OCI-LY7 (cell line): Measurements from ENCODE around the gene GALNT14. TPM values are rescaled to one million over a fixed set of nuclear protein-coding genes. Genes with fewer than 3 reads are reported as not detected.

Experiments
- BruUV-seq: library from RNA; stranded (reverse); fragments of 400-500 nt; replicated peaks from 2 replicates; lab custom pipeline; 2021; lab: Mats Ljungman, UMichigan
- CTCF ChIA-PET: fragments of 300-600 bp; sonication (Branson Sonifier 250); formaldehyde crosslinking; loops from one replicate; lab custom pipeline; 2022; ENCODE audit warnings: antibody characterized with exemption; ENCODE audit not compliant: unreplicated experiment; lab: Charles Lee
- POLR2A ChIA-PET: fragments of 300-600 bp; sonication (Branson Sonifier 250); formaldehyde crosslinking; loops from one replicate; lab custom pipeline; 2022; ENCODE audit warnings: antibody characterized with exemption; lab: Charles Lee
- DNase-seq: peaks from one replicate; pipeline ENCODE4 v3.0.0-alpha.2; 2015; ENCODE audit warnings: low spot score
- H2AFZ ChIP-seq: fragments of 200-600 bp; sonication (generic), shearing (Covaris generic); 2 replicates; pipeline ENCODE4 v1.6.1; 2014; ENCODE audit warnings: mild to moderate bottlenecking, antibody characterized with exemption, low read length, moderate library complexity
- H3K27ac ChIP-seq: fragments of 200-600 bp; sonication (generic); 2 replicates; pipeline ENCODE4 v1.5.1; 2014; ENCODE audit warnings: mixed run types, low read depth, mild to moderate bottlenecking, moderate library complexity, low read length, inconsistent platforms; ENCODE audit not compliant: poor library complexity, severe bottlenecking
- H3K36me3 ChIP-seq: fragments of 200-600 bp; sonication (generic); 2 replicates; pipeline ENCODE4 v1.6.1; 2014; ENCODE audit warnings: mild to moderate bottlenecking, antibody characterized with exemption, low read length, moderate library complexity, mixed read lengths; ENCODE audit not compliant: insufficient read depth
- H3K4me1 ChIP-seq: fragments of 200-600 bp; sonication (generic); 2 replicates; pipeline ENCODE4 v1.5.1; 2014; ENCODE audit warnings: mild to moderate bottlenecking, low read length; ENCODE audit not compliant: insufficient read depth, poor library complexity, severe bottlenecking
- H3K4me2 ChIP-seq: fragments of 200-600 bp; sonication (generic); 2 replicates; pipeline ENCODE4 v1.6.1; 2014; ENCODE audit warnings: mild to moderate bottlenecking, low read length
- H3K4me3 ChIP-seq: fragments of 200-600 bp; sonication (generic); 2 replicates; pipeline ENCODE4 v1.5.1; 2014; ENCODE audit warnings: mild to moderate bottlenecking, low read depth, low read length; ENCODE audit not compliant: poor library complexity, severe bottlenecking
- H3K79me2 ChIP-seq: fragments of 200-600 bp; sonication (generic); 2 replicates; pipeline ENCODE4 v1.6.1; 2016; ENCODE audit warnings: low read depth, mild to moderate bottlenecking, low read length, moderate library complexity, mixed read lengths; ENCODE audit not compliant: insufficient read depth
- H3K9me2 ChIP-seq: fragments of 200-600 bp; sonication (generic); 2 replicates; pipeline ENCODE4 v1.6.1; 2016; ENCODE audit warnings: mild to moderate bottlenecking, low read length, mixed read lengths; ENCODE audit not compliant: insufficient read depth
- H3K9me3 ChIP-seq: fragments of 200-600 bp; sonication (generic); 2 replicates; pipeline ENCODE4 v1.6.1; 2014; ENCODE audit warnings: mild to moderate bottlenecking, mixed run types, low read length, mixed read lengths
- H4K20me1 ChIP-seq: fragments of 200-600 bp; sonication (generic); 2 replicates; pipeline ENCODE4 v1.6.1; 2014; ENCODE audit warnings: mild to moderate bottlenecking, antibody characterized with exemption, low read length, moderate library complexity, mixed read lengths; ENCODE audit not compliant: insufficient read depth
- EZH2phosphoT487 ChIP-seq: fragments of 200-600 bp; sonication (generic); IDR thresholded peaks from 2 replicates; pipeline ENCODE4 v1.6.1; 2018; ENCODE audit warnings: low read depth, borderline replicate concordance, mild to moderate bottlenecking, mixed run types, antibody characterized with exemption, low read length, moderate library complexity, mixed read lengths
- intact Hi-C: fragments of 100-400 bp; cut with micrococcal nuclease; formaldehyde crosslinking; loops from one replicate; pipeline ENCODE4 v1.10.0; 2022; ENCODE audit not compliant: unreplicated experiment
- total RNA-seq, 2 experiments: library from RNA; depleted of rRNA in 1 of 2; stranded (reverse); fragments of >200 nt in 1 of 2; shearing (Covaris generic) in 1 of 2; gene quantifications; 2 replicates each; pipeline ENCODE4 v1.2.3, GENCODE V29; 2014 to 2022
- TF ChIP-seq, protein P1 (sequence below): fragments of 200-600 bp; sonication (generic); conservative IDR thresholded peaks from 2 replicates; pipeline ENCODE4 v1.5.1; 2014; ENCODE audit warnings: mild to moderate bottlenecking, antibody characterized with exemption, low read length, moderate library complexity, mixed read lengths

Gene GALNT14
- total RNA-seq, 2 experiments from 2014 or later = 14.8 to 25.6 TPM

DNA sequence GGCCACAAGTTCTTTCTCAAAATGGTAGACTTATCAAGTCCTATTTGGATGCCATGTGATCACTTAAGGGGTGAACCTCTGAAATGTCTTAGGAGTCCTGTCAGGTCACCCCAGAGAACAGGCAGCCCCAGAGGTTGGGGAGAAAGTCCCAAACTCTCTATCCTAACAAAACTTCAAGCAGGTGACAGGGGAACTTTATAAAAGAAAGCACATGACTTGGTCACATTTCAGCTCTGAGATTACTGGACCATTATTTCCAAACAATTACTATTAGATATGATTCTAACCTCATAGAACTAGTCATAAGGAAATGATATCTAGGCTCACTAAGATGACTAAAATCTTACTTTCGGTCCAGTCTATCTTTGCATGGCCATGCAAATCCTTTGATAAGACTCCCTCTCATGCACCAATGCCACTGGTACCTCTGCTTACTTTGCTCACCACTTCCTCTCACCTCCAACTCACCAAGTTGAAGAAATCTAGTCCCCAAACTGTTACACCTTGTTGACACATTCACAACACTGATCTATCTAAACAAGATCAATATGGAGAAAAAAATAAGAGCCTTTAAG, 107.0 kb downstream of the GALNT14 start:
- Histone ChIP-seq H3K79me2 (no peaks in the 10 kb centered on the region), H3K9me2 (no peaks in the 10 kb centered on the region), H3K36me3 (no peaks in the 10 kb centered on the region), H3K4me2 (no peak overlapping the region), H4K20me1 (no peaks in the 10 kb centered on the region), H3K27ac (no peak overlapping the region), H3K9me3 (peaks cover 4% of the 10 kb centered on the region), H3K4me3 (no peak overlapping the region), H2AFZ (no peak overlapping the region), H3K4me1 (no peaks in the 10 kb centered on the region)
- ChIA-PET POLR2A (no interaction called here), CTCF (no interaction called here)
- DNase-seq = no peak
- intact Hi-C loops = no loop called here
- TF ChIP-seq EZH2phosphoT487 = no peak
- TF ChIP-seq, protein P1, sequence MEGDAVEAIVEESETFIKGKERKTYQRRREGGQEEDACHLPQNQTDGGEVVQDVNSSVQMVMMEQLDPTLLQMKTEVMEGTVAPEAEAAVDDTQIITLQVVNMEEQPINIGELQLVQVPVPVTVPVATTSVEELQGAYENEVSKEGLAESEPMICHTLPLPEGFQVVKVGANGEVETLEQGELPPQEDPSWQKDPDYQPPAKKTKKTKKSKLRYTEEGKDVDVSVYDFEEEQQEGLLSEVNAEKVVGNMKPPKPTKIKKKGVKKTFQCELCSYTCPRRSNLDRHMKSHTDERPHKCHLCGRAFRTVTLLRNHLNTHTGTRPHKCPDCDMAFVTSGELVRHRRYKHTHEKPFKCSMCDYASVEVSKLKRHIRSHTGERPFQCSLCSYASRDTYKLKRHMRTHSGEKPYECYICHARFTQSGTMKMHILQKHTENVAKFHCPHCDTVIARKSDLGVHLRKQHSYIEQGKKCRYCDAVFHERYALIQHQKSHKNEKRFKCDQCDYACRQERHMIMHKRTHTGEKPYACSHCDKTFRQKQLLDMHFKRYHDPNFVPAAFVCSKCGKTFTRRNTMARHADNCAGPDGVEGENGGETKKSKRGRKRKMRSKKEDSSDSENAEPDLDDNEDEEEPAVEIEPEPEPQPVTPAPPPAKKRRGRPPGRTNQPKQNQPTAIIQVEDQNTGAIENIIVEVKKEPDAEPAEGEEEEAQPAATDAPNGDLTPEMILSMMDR = no peak
- no TSS peak for BruUV-seq

DNA sequence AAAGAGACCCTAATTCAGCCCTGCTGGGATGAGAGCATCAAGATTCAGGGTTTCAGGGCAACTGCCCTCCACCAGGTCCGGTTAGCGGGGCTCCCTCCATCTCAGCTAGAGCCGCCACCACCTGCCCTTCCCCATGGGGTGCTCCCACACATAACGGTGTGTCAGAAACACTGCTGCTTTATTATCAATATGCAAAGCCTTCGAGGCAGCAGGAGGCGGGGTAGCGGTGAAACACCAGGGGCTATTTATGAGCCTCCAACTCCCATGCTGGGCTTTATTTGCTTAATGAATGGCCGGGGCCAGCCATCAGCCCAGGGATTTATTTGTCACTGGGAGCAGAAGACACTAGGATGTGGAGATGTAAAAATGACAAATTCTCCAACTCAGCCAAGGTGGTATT, 109.8 kb downstream of the GALNT14 start:
- TF ChIP-seq, protein P1 = no peak
- TF ChIP-seq EZH2phosphoT487 = no peak
- no peaks in the 10 kb centered on the region for H3K4me1 ChIP-seq

DNA sequence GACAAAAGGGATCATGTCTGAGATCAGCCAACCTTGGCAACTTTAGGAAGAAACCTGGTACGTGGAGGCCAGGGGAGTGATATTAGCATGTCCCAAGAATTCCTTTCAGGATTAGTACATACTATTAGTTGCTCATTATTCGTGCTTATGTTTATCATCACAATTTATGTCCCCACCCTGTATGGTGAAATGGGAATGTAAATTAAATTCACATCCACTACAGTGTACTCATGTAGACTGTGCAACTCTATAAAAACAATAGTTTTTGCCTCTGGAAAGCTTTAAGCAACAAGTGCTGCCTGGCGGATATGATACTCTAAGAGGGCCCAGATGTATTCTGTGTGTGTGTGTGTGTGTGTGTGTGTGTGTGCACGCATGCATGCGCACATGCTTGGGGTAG, 110.7 kb downstream of the GALNT14 start:
- ChIA-PET CTCF (no interaction called here), POLR2A (interaction anchor here (0.6 kb wide), 1 partner anchor 8 kb away, joined by 3 read pairs; no protein-coding TSS in a partner anchor)
- H3K4me2 ChIP-seq = no peak overlapping the region
- H3K36me3 ChIP-seq = no peaks in the 10 kb centered on the region
- no peaks in the 10 kb centered on the region for H3K79me2 ChIP-seq
- no peak for DNase-seq
- no peaks in the 10 kb centered on the region for H3K9me2 ChIP-seq
- H3K27ac ChIP-seq = no peak overlapping the region
- no TSS peak for BruUV-seq
- no peak overlapping the region for H2AFZ ChIP-seq
- TF ChIP-seq, protein P1 = no peak
- no peak for TF ChIP-seq EZH2phosphoT487
- H4K20me1 ChIP-seq = no peaks in the 10 kb centered on the region
- no peaks in the 10 kb centered on the region for H3K9me3 ChIP-seq
- no peaks in the 10 kb centered on the region for H3K4me1 ChIP-seq
- intact Hi-C loops = no loop called here
- H3K4me3 ChIP-seq = no peak overlapping the region

More for the DNA sequence above, 109.8 kb downstream of the GALNT14 start:
- H3K79me2 ChIP-seq = no peaks in the 10 kb centered on the region
- H3K27ac ChIP-seq = no peak overlapping the region
- H3K36me3 ChIP-seq = no peaks in the 10 kb centered on the region
- no peak overlapping the region for H3K4me3 ChIP-seq
- no peak for DNase-seq
- H2AFZ ChIP-seq = no peak overlapping the region
- no peak overlapping the region for H3K4me2 ChIP-seq
- no TSS peak for BruUV-seq
- no peaks in the 10 kb centered on the region for H4K20me1 ChIP-seq
- ChIA-PET CTCF (no interaction called here), POLR2A (no interaction called here)
- no peaks in the 10 kb centered on the region for H3K9me3 ChIP-seq
- no peaks in the 10 kb centered on the region for H3K9me2 ChIP-seq
- intact Hi-C loops = no loop called here
